Tongue (tissue), 2 donors: ENCODE measurements around the gene NTSR1. TPM values are rescaled to one million over a fixed set of nuclear protein-coding genes. Genes with fewer than 3 reads are reported as not detected.

Experiments used
- DNase-seq: peaks from one replicate; pipeline ENCODE4 v3.0.0-alpha.2; 2015
- total RNA-seq: library from RNA; depleted of rRNA; stranded (reverse); fragments of >200 nt; gene quantifications from one replicate; pipeline ENCODE4 v1.2.3, GENCODE V29; 2014

The NTSR1 gene
- not detected for total RNA-seq

GRCh38 chr20:62708591-62709536 lies at the start of gene NTSR1:
NTSR1 (plus strand) TSS chr20:62708836; CDS start chr20:62709208, 372 bp downstream.
- no peak for DNase-seq

GRCh38 chr20:62659488-62660239 lies 49.0 kb upstream of the NTSR1 start:
- no peak for DNase-seq

DNA sequence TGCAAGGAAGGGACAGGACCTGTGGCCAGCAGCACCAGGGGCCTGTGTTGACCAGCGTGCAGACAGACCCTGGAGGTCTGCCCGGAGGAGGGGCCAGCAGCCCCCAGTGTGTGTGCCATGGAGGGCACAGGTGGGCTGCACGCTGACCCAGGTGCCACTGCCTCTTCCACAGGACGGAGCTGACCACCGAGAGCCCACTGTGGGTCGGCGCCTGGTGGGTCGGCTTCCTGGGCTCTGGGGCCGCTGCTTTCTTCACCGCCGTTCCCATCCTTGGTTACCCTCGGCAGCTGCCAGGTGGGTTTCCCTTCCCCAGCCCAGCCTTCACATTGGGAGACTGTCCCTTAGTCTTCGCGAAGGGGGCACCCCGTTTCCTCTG lies 48.4 kb upstream of the NTSR1 start:
- DNase-seq: no peak

DNA sequence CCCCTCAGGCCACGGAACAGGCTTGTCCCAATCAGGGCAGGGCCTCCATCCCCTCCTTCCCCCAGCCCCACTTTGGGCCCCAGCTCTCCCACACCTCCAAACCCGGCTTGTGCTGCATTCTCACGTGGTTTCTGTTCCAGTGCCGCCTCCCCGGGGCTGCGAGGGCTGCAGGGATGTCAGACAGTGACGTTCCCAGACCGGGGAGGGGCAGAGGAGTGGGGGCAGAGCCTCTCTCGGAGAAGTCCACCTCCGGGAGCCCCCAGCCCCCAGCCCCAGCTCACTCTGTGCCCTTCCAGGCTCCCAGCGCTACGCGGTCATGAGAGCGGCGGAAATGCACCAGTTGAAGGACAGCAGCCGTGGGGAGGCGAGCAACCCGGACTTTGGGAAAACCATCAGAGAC lies 47.9 kb upstream of the NTSR1 start:
- no peak for DNase-seq

DNA sequence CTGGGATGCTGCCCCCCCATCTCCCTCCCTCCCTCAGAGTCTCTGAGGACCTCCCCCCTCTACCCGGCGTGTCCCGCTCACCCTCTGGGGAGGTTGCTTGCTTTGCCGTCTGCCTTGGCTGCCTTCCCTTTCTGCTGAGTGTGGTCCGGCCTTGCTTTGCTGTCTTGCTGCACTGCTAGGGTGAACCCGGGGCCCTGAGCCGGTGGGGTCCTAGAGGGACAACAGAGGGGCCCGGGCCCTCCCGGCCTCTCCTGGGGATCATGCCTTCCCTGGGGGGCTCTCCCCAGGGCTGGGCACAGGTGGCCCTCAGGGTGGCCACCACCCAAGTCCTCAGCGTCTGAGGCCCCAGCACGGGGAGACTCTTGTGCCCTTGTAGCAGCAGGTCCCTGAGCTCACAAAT lies 47.0 kb upstream of the NTSR1 start:
- DNase-seq: no peak

DNA sequence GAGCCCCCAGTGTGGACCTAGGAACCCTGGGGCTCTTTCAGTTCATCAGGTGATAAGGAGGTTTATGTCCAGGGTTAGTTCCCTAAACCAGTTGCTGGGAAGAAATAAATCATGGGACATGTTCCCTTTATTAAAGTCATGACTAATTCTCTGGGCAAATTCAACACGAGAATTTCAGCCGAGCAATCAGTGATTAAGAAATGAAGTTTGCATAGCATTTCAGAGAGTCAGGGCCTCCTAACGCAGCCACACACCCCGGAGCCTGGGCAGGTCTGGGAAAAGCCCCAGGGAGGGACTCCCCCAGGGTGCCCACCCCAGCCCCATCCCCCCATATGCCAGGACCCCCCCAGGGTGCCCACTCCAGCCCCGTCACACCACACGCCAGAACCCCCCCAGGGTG lies 46.2 kb upstream of the NTSR1 start:
- no peak for DNase-seq

DNA sequence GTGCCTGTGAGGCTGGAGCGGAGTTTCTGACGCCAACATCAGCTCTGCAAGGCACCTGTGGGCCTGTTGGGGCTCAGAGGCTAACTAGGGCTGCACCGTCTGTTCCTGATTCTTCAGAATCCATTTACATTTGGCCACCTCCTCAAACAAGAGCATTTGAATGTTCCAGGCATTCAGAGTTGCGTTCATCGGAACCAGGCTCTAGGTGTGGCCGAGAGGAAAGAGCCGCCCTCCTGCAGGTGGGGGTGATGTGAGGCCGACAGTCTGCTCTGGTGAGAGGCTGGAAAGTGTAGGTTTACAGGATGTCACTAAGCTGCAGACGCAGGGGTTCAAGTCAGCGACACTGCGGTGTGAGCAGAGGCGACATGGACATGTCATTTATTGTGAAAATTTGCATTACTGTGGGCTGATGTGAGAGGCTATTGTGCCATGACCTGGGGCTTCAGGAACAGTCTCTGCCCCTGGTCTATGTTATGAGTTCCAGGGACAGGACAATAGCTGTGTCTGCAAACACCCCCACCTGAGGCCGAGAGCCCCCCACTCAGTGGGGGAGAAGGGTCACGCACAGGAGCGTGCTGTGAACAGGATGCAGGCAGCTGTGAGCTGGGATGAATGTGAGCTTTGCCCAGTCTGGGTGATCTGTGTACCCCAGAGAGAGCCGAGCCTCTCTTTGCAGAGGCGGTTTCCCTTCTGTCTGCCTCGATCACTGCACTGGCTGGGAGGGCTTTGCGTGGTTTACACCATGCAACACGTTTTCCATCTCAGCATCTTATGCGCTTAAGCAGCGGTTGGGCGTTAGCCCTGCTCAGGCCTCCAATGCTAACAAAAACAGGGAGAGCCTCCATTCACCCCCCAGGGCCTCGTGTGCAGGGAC lies 45.3 kb upstream of the NTSR1 start:
- DNase-seq: no peak

- DNase-seq: no peak
Measured at GRCh38 chr20:62664019-62664971, 44.3 kb upstream of the NTSR1 start.

GRCh38 chr20:62665153-62665754 lies 43.4 kb upstream of the NTSR1 start:
- no peak for DNase-seq

GRCh38 chr20:62665826-62666735 lies 42.6 kb upstream of the NTSR1 start:
- no peak for DNase-seq

DNA sequence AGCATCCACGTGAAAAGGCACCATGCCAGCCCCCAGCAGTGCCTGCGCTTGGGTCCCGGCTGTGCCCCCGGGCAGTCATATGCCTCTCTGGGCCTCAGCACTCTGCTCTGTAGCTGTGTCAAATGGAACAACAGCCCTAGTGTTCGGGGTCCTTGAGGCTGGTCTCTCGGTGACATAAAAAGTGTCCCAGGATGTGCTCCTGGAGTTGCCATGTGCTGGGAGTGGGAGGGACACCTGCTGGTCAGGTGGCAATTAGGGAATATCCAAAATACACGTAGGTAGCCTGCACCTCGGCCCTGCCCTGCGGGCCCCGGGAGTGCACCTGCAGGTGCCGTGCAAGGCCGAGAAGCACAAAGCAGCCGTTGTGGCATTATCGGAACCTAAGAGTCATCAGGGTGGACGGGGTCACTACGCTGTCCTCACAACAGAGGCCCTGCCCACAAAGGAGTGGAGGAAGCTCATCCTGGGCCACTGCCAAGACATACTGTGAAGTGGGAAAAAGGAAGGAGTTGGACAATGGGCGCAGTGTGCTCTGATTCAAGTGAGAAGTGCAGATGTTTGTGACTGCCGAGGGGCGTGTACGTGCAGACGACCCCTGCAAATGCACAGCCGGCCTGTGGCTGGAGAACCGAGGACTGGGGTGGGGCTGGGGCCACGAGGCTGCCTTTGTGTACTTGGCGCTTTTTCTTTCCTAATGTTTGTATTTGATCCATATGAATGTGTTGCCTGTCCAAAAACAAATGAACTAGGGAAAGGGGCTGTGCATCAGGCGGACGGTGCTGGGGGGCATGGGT lies 41.7 kb upstream of the NTSR1 start:
- peak; percentile 58 for DNase-seq

DNA sequence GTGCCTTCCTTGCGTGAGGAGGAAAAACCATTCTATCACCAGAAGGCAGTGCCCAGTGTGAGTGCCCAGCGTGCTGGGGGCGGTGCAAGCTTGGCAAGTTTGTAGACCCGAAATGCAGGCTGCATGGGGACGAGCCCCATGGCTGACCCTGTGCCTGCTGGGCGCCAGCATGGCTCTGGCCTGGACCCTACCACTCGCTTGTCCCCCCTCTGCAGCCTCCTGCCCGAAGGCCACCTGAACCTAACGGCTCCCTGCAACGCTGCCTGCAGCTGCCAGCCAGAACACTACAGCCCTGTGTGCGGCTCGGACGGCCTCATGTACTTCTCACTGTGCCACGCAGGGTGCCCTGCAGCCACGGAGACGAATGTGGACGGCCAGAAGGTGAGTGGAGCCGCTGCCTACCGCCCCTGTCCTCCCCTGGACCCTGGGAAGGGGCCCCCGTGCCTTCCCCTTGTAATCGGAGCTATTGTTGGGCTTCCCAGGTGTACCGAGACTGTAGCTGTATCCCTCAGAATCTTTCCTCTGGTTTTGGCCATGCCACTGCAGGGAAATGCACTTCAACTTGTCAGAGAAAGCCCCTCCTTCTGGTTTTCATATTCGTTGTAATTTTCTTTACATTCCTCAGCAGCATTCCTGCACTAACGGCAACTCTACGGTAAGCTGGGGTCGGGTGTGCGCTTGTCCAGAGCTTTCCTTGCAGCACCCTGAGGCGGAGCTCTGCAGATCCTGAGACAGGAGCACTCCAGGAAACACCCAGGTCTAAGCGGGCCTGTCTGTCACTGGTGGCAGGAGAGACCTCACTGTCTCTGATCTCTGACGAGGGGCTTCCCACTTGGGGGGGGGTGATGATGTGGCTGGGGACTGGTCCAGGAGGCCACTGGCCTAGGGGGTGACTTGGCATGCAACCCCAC lies 40.9 kb upstream of the NTSR1 start:
- no peak for DNase-seq

GRCh38 chr20:62668441-62669027 lies 40.1 kb upstream of the NTSR1 start:
- peak; percentile 93 for DNase-seq

DNA sequence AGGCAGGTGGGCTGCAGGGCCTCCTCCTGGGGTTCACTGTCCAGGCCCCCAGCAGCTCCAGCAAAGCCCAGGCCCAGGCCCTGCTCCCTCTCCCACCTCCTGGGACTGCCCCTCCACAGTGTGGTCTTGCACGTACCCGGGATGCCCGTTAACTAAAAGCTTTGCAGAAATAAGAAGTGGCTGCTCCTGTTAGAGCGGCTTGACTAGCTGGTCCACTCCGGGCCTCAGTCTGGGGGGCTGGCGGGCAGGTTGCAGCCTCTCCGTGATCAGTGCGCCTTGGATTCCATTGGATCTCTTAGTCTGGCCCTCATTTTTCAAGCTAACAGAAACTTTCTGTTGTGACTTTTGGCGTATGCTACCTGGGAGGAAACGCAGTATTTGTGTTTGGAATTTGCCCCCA lies 39.4 kb upstream of the NTSR1 start:
- DNase-seq: no peak

GRCh38 chr20:62670156-62670555 lies 38.5 kb upstream of the NTSR1 start:
- DNase-seq: no peak

- no peak for DNase-seq
Measured at GRCh38 chr20:62670998-62671397, 37.6 kb upstream of the NTSR1 start.

GRCh38 chr20:62671765-62672164 lies 36.9 kb upstream of the NTSR1 start:
- no peak for DNase-seq
